Stimulated activated CD8-positive, alpha-beta memory T cell treated with anti-CD3 and anti-CD28 coated beads, Interleukin-12 subunit alpha, Interleukin-12 subunit beta, amount 100 ng/mL, for 24 hours (primary cell): ENCODE results near the gene C3orf38.
"Not testable (repeated sequence)": the region's sequence is repeated elsewhere in the genome, so short reads cannot be mapped to it uniquely, and the experiment has no call there.

ENCODE experiments used
- DNase-seq: peaks from one replicate; pipeline ENCODE4 v3.0.0-alpha.2; 2020; ENCODE audit errors: extremely low read depth

The C3orf38 gene

DNA sequence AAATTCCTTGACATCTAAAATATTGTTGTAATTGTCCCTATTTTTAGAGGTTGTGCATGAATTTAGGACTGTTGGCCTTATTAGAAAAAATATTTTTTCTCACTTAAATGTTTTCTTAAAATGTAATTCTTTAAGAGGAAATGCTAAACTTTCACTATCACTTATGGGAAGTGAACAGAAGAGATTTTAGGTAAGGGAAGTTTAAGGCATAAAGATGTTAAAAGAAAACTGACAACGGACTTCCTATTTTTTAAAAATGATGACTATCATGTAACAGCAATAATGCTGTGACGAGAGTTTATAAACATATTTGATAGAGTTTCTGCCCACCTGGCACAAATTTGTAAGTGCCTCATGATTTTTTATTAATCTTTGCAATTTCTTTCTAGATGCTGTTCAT, 3.1 kb downstream of the C3orf38 start:
- no peak for DNase-seq

DNA sequence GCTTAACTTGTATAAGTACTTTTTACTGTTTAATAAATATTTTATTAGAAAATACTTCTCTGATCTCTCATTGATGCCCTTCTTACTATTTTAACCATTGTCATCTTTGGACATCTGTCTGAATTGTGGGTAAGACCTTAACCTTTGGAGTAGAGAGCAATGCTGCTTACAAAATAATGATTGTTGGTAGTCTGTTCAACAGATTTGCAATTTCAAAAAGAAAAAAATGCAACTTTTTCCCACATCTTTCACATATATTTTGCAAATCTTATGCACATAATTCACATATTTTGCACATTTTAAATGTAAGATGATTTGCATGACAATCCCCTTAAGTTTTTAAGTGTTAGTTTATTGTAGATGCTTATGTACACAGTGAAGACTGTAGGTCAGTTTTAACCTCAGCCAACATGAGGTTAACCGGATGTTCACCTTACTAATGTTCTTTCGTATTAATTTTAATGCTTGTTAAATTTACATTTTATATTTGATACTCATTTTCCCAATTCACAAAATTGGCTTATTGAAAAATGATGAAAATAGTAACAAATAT, 16.7 kb downstream of the C3orf38 start:
- no peak for DNase-seq

DNA sequence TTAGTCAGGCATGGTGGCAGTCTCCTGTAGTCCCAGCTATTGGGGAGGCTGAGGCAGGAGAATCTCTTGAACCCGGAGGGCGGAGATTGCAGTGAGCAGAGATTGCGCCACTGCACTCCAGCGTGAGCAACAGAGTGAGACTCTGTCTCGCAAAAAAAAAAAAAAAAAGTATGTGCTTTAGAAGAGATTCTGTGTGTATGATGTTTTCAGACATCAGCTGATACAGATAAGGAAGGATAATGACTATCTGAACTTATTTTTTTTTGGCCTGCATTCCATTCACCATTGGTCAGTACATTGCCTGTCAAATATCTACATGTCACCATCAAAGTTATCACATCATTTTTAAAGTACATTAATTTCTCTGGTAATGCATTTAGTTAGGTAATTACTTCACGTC, 17.4 kb downstream of the C3orf38 start:
- DNase-seq: no peak

GRCh38 chr3:88167704-88168103, 17.9 kb downstream of the C3orf38 start:
- DNase-seq: no peak

- no peak for DNase-seq
These were observed 18.4 kb downstream of the C3orf38 start for GRCh38 chr3:88168171-88168570.

DNA sequence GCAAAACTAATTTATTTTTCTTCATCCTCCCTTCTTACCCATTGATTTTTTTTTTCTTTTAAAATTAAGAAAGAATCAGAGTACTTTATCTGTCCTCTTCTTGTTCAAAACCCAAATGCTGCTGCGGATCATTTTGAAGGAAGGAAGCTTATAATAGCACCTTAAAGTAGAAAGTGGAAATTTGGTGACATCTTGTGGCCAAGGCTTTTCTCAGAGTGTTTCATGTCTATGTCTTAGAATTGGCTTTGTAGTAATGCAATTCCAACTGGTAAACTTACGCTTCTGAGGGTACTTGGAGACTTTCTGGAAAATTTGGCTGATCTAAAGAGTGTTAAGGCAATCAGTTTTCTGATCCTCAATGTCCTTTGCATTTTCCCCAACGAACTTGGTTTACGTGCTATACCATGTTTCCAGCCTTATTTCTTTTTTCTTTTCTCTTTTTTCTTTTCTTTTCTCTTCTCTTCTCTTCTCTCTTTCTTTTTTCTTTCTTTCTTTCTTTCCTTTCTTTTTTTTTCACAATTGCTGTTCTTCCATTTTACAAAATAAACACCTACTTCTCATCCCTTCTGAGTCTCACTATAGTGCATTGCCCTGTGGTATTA, 30.7 kb downstream of the C3orf38 start:
- no peak for DNase-seq

DNA sequence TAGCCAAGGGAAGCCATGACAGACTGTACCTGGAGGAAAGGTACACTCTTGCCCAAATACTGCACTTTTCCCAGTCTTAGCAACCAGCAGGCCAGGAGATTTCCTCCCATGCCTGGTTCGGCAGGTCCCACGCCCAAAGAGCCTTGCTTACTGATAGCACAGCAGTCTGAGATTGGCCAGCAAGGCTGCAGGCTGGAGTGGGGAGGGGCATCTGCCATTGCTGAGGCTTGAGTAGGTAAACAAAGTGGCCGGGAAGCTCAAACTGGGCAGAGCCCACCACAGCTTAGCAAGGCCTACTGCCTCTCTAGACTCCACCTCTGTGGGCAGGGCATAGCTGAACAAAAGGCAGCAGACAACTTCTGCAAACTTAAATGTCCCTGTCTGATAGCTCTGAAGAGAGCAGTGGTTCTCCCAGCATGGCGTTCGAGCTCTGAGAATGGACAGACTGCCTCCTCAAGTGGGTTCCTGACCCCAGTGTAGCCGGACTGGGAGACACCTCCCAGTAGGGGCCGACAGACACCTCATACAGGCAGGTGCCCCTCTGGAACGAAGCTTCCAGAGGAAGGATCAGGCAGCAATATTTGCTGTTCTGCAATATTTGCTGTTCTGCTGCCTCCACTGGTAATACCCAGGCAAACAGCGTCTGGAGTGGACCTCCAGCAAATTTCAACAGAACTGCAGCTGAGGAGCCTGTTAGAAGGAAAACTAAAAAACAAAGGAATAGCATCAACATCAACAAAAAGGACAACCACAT, 32.6 kb downstream of the C3orf38 start:
- not testable (repeated sequence) for DNase-seq

DNA sequence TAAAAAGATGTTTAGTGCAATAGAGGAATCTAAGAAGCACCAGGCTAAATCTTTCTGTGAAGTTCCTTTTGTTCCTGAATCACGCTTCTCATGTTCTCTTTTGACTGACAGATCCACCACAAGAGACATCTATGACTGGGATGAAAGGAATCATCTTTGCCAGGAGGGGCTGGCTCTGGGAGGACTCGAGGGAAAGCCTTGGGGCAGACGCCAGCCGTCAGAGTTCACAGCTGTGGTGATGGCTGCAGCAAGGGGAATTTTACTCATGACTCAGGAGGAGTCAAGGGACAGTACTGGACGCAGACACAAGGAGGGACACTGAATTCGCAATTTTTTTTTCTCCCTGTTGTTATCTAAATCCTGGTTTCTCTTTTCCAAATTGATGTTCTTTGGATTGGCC, 38.7 kb downstream of the C3orf38 start:
- DNase-seq: no peak

DNA sequence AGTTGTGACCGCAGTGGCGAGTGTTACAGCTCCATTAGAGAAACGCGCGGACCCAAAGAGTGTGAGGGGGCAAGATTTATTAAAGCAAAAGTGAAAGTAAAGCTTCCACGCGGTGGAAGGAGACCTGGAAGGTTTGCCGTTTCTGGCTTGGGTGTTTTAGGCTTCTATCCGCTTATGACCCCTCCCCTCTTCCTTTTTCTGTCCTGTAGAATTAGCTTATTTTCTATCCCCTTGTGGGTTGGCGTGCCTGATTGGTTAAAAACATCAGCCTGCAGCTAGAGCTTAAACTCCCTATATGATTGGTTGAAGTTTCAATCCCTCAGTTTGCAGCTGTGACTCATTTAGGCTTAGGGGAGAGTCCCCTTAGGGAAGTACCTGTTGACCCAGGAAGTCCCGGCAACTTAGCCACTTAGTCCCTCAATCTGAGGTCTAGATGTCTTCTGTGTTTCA, 39.6 kb downstream of the C3orf38 start:
- no peak for DNase-seq

- no peak for DNase-seq
These were observed 42.2 kb downstream of the C3orf38 start for GRCh38 chr3:88191872-88192409.

- no peak for DNase-seq
These were observed 42.9 kb downstream of the C3orf38 start for GRCh38 chr3:88192631-88193030.

GRCh38 chr3:88195951-88196434, 46.2 kb downstream of the C3orf38 start:
- no peak for DNase-seq

- no peak for DNase-seq
These were observed 48.4 kb downstream of the C3orf38 start for GRCh38 chr3:88198121-88198520.

DNA sequence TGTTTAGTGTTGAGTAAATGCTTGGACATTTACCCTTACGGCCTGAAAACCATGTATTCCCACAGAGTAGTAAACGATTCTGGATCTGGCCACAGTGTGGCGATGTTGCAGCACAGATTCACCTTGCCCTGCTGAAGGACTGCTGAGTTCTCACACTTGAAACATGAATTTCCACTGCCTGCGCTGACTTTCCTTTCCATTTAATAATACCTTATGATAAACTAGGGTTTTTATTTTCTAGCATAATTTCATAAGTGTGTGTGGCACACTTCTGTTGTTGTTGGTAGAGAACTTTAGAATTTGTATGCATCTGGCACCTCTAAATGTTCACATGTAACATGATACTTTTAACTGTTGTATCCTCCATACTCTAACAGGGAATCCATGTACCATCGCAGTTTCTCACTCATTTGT, 53.9 kb downstream of the C3orf38 start:
- no peak for DNase-seq
